Panc1 (cell line): ENCODE results near the gene EXOSC7. TPM values are rescaled to one million over a fixed set of nuclear protein-coding genes. Genes with fewer than 3 reads are reported as not detected.

ENCODE experiments used
- ATAC-seq: fragments of 200-7000 bp; cut with Tn5 transposase; 2 replicates; pipeline ENCODE4 v1.9.1; 2020; ENCODE audit warnings: mild to moderate bottlenecking, moderate library complexity
- BruUV-seq: library from RNA; stranded (reverse); fragments of 400-500 nt; replicated peaks from 2 replicates; lab custom pipeline; 2021; lab: Mats Ljungman, UMichigan
- CTCF ChIA-PET: fragments of 300-600 bp; sonication (Branson Sonifier 250); formaldehyde crosslinking; loops from one replicate; lab custom pipeline; 2022; ENCODE audit warnings: antibody characterized with exemption; lab: Charles Lee
- POLR2A ChIA-PET: fragments of 300-600 bp; sonication (Branson Sonifier 250); formaldehyde crosslinking; loops from one replicate; lab custom pipeline; 2022; ENCODE audit warnings: antibody characterized with exemption; lab: Charles Lee
- DNase-seq: peaks from one replicate; pipeline ENCODE4 v3.0.0-alpha.2; 2010; ENCODE audit warnings: low read depth, low spot score
- H3K27ac ChIP-seq: 2 replicates; pipeline ENCODE4 v1.5.1; 2011; ENCODE audit warnings: mild to moderate bottlenecking, low read length, inconsistent platforms
- H3K27me3 ChIP-seq: fragments of 200-500 bp; sonication (Bioruptor generic); 2 replicates; pipeline ENCODE4 v1.6.0; 2014; ENCODE audit warnings: low read length, inconsistent platforms; ENCODE audit not compliant: control insufficient read depth, insufficient read depth
- H3K36me3 ChIP-seq: fragments of 200-500 bp; sonication (Bioruptor generic); 2 replicates; pipeline ENCODE4 v1.5.1; 2014; ENCODE audit warnings: inconsistent platforms, mild to moderate bottlenecking, low read length, moderate library complexity; ENCODE audit not compliant: control insufficient read depth, insufficient read depth
- H3K4me1 ChIP-seq: 2 replicates; pipeline ENCODE4 v1.5.1; 2011; ENCODE audit warnings: inconsistent platforms, mild to moderate bottlenecking, low read length, moderate library complexity; ENCODE audit not compliant: control insufficient read depth, insufficient read depth
- H3K4me3 ChIP-seq, 2 experiments: 2 replicates each; pipeline ENCODE4 v1.5.1; 2011 to 2012; ENCODE audit warnings: low read depth in 2 of 2, low read length in 2 of 2, mild to moderate bottlenecking in 2 of 2, inconsistent platforms in 1 of 2, moderate library complexity in 1 of 2
- H3K9me3 ChIP-seq: fragments of 200-500 bp; sonication (Bioruptor generic); 2 replicates; pipeline ENCODE4 v1.5.1; 2014; ENCODE audit warnings: low read depth, mild to moderate bottlenecking, inconsistent platforms, low read length, moderate library complexity; ENCODE audit not compliant: control insufficient read depth, insufficient read depth
- CTCF ChIP-seq: fragments of 450-650 bp; IDR thresholded peaks from 2 replicates; pipeline ENCODE4 v1.5.1; 2017; ENCODE audit warnings: mild to moderate bottlenecking
- POLR2AphosphoS5 ChIP-seq: IDR thresholded peaks from 2 replicates; pipeline ENCODE4 v1.6.1; 2012; ENCODE audit warnings: mild to moderate bottlenecking, low read depth, low read length, moderate library complexity
- SIN3A ChIP-seq: IDR thresholded peaks from 2 replicates; pipeline ENCODE4 v1.6.1; 2012; ENCODE audit warnings: low read depth, mild to moderate bottlenecking, low read length, moderate library complexity, borderline replicate concordance; ENCODE audit not compliant: insufficient read depth
- TCF7L2 ChIP-seq: IDR thresholded peaks from 2 replicates; pipeline ENCODE4 v1.6.1; 2011; ENCODE audit warnings: mild to moderate bottlenecking, low read depth, low read length, inconsistent platforms
- in situ Hi-C: cut with HindIII; loops from 2 replicates; pipeline ENCODE4 v1.10.0; 2016; ENCODE audit warnings: low sequenced_read_pairs, low pct_unique_long_range_greater_than_20kb
- intact Hi-C: fragments of 100-400 bp; cut with micrococcal nuclease; formaldehyde crosslinking; loops from one replicate; pipeline ENCODE4 v1.10.0; 2022; ENCODE audit not compliant: unreplicated experiment
- total RNA-seq: library from RNA; stranded (reverse); gene quantifications from one replicate; pipeline ENCODE4 v1.2.1, GENCODE V29; 2021; ENCODE audit not compliant: unreplicated experiment
- TF ChIP-seq, protein P1 (sequence below), 2 experiments: IDR thresholded peaks; 2 replicates each; pipeline ENCODE4 v1.6.1; 2011 to 2012; ENCODE audit warnings: low read depth in 2 of 2, control low read depth in 1 of 2, low read length in 1 of 2, mild to moderate bottlenecking in 1 of 2, moderate library complexity in 1 of 2; ENCODE audit not compliant: insufficient read depth in 1 of 2

The EXOSC7 gene
- total RNA-seq, 1 experiment from 2014 or later: 38.4 TPM

DNA sequence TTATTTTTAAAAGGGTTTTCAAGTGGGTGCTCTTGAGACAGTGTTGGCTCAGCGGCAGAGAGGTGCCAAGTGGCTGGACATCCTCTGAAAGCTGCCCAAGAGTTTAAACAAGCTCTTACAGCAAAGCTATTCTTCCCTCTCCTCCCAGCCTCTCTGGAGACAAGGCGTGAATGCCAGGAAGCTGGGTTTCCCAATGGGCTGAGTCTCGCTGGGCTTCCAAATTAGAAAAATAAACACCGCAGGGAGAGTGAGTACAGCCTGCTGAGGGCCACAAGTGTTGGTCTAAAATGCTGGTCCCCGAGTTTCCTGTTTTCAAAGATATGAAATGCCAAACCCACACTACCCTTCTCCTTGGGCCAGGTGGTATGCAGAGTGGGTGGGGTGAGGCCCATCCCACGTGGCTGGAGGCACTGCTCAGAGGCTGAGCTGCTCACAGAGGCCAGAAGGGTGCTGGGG lies 36.4 kb upstream of the EXOSC7 start:
- Histone ChIP-seq H3K27ac (no peak overlapping the region), H3K27me3 (no peaks in the 10 kb centered on the region), H3K36me3 (no peaks in the 10 kb centered on the region), H3K4me1 (no peaks in the 10 kb centered on the region), H3K4me3 (no peak overlapping the region), H3K9me3 (no peaks in the 10 kb centered on the region)
- DNase-seq: no peak
- TF ChIP-seq TCF7L2 (no peak), SIN3A (no peak), CTCF (no peak), POLR2AphosphoS5 (no peak)
- TF ChIP-seq, protein P1, sequence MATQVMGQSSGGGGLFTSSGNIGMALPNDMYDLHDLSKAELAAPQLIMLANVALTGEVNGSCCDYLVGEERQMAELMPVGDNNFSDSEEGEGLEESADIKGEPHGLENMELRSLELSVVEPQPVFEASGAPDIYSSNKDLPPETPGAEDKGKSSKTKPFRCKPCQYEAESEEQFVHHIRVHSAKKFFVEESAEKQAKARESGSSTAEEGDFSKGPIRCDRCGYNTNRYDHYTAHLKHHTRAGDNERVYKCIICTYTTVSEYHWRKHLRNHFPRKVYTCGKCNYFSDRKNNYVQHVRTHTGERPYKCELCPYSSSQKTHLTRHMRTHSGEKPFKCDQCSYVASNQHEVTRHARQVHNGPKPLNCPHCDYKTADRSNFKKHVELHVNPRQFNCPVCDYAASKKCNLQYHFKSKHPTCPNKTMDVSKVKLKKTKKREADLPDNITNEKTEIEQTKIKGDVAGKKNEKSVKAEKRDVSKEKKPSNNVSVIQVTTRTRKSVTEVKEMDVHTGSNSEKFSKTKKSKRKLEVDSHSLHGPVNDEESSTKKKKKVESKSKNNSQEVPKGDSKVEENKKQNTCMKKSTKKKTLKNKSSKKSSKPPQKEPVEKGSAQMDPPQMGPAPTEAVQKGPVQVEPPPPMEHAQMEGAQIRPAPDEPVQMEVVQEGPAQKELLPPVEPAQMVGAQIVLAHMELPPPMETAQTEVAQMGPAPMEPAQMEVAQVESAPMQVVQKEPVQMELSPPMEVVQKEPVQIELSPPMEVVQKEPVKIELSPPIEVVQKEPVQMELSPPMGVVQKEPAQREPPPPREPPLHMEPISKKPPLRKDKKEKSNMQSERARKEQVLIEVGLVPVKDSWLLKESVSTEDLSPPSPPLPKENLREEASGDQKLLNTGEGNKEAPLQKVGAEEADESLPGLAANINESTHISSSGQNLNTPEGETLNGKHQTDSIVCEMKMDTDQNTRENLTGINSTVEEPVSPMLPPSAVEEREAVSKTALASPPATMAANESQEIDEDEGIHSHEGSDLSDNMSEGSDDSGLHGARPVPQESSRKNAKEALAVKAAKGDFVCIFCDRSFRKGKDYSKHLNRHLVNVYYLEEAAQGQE (IDR thresholded peaks at IDR 0.05; ENCODE audit: insufficient read depth in 1 of 2, low read depth in 2 of 2, low read length in 1 of 2): no peak
- ATAC-seq: no peak
- intact Hi-C loops: no loop called here
- ChIA-PET POLR2A (no interaction called here), CTCF (no interaction called here)
- BruUV-seq: no TSS peak
- in situ Hi-C loops: no loop called here

- no peak overlapping the region for H3K27ac ChIP-seq
- intact Hi-C loops: no loop called here
- DNase-seq (peak; percentile 24), ATAC-seq (peak; percentile 72; the same call in 1 of the 2 replicates)
- no peaks in the 10 kb centered on the region for H3K4me1 ChIP-seq
- TF ChIP-seq CTCF: no peak
- TF ChIP-seq, protein P1 (IDR thresholded peaks at IDR 0.05; ENCODE audit: insufficient read depth in 1 of 2, low read depth in 2 of 2, low read length in 1 of 2): no peak
- no peak for TF ChIP-seq POLR2AphosphoS5
- TF ChIP-seq SIN3A: no peak
- TF ChIP-seq TCF7L2: no peak
- no TSS peak for BruUV-seq
- ChIA-PET POLR2A (no interaction called here), CTCF (no interaction called here)
- H3K36me3 ChIP-seq: no peaks in the 10 kb centered on the region
- in situ Hi-C loops: no loop called here
- H3K27me3 ChIP-seq: no peaks in the 10 kb centered on the region
- no peak overlapping the region for H3K4me3 ChIP-seq
- H3K9me3 ChIP-seq: no peaks in the 10 kb centered on the region
Observed at GRCh38 chr3:44942202-44942921, 33.7 kb upstream of the EXOSC7 start.
